ENCODE measurements around the gene OR2T11.

- TF ChIP-seq, protein P1, sequence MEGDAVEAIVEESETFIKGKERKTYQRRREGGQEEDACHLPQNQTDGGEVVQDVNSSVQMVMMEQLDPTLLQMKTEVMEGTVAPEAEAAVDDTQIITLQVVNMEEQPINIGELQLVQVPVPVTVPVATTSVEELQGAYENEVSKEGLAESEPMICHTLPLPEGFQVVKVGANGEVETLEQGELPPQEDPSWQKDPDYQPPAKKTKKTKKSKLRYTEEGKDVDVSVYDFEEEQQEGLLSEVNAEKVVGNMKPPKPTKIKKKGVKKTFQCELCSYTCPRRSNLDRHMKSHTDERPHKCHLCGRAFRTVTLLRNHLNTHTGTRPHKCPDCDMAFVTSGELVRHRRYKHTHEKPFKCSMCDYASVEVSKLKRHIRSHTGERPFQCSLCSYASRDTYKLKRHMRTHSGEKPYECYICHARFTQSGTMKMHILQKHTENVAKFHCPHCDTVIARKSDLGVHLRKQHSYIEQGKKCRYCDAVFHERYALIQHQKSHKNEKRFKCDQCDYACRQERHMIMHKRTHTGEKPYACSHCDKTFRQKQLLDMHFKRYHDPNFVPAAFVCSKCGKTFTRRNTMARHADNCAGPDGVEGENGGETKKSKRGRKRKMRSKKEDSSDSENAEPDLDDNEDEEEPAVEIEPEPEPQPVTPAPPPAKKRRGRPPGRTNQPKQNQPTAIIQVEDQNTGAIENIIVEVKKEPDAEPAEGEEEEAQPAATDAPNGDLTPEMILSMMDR (IDR thresholded peaks at IDR 0.05) = no peak
- TF ChIP-seq POLR2A (IDR thresholded peaks at IDR 0.05) = no peak
These were observed 41.7 kb downstream of the OR2T11 start for GRCh38 chr1:248593226-248593625.

All from heart left ventricle (tissue), 13 donors.